ENCODE measurements around the gene VWA8. TPM values are rescaled to one million over a fixed set of nuclear protein-coding genes. Genes with fewer than 3 reads are reported as not detected.
A peak's percentile ranks its signal among the peaks of the same experiment; 100 is the strongest.

Gene VWA8
- total and polyA plus RNA-seq, 4 experiments from 2014 or later, result 3.2 to 23.3 (median 13.5) TPM

- Mint-ChIP-seq H3K4me1 (peaks cover 7 to 20% (median 12%) of the 10 kb centered on the region in 4 donors), H3K36me3 (peaks cover 37 to 40% of the 10 kb centered on the region in 2 donors), H3K27ac (no peak overlapping the region), H3K4me3 (no peak overlapping the region), H3K27me3 (no peaks in the 10 kb centered on the region), H3K9me3 (peaks cover 0 to 16% (median 13%) of the 10 kb centered on the region in 8 donors)
- intact Hi-C loops (cut with micrococcal nuclease), result no loop called here
- Histone ChIP-seq H3K4me3 (ENCODE audit: low read length in 2 of 2) (no peak overlapping the region), H3K36me3 (ENCODE audit: insufficient read depth, low read length) (no peaks in the 10 kb centered on the region), H3K9me3 (ENCODE audit: control insufficient read depth in 1 of 2, low read length in 2 of 2) (no peaks in the 10 kb centered on the region), H3K4me1 (ENCODE audit: insufficient read depth, low read length) (no peaks in the 10 kb centered on the region), H3K27ac (ENCODE audit: low read depth, low read length) (no peak overlapping the region), H3K27me3 (ENCODE audit: insufficient read depth, low read length) (no peaks in the 10 kb centered on the region)
- no peak for DNase-seq
- POLR2A ChIA-PET (ENCODE audit: partially characterized antibody), result interaction anchor here (1.4 kb wide), 1 partner anchor 20 kb away, joined by 3 read pairs; the partner anchor contains the start of gene VWA8
- CTCF ChIA-PET (ENCODE audit: partially characterized antibody), result no interaction called here
Measured at GRCh38 chr13:41941174-41941573, 19.7 kb downstream of the VWA8 start.

- peaks cover 7 to 20% (median 14%) of the 10 kb centered on the region in 4 donors for H3K4me1 Mint-ChIP-seq
- H3K27me3 ChIP-seq (ENCODE audit: insufficient read depth, low read length), result no peaks in the 10 kb centered on the region
- no peak for DNase-seq
- peak overlapping the region in 1 of 7 donors; percentile 83 for H3K27ac Mint-ChIP-seq
- H3K4me3 ChIP-seq (ENCODE audit: low read length in 2 of 2), result no peak overlapping the region
- H3K4me3 Mint-ChIP-seq, result no peak overlapping the region
- H3K9me3 Mint-ChIP-seq, result peaks cover 0 to 2% (median 0%) of the 10 kb centered on the region in 8 donors
- H3K4me1 ChIP-seq (ENCODE audit: insufficient read depth, low read length), result no peaks in the 10 kb centered on the region
- H3K36me3 Mint-ChIP-seq, result peaks cover 25 to 32% of the 10 kb centered on the region in 2 donors
- no peaks in the 10 kb centered on the region for H3K36me3 ChIP-seq (ENCODE audit: insufficient read depth, low read length)
- no peaks in the 10 kb centered on the region for H3K9me3 ChIP-seq (ENCODE audit: control insufficient read depth in 1 of 2, low read length in 2 of 2)
- CTCF ChIA-PET (ENCODE audit: partially characterized antibody), result no interaction called here
- no peaks in the 10 kb centered on the region for H3K27me3 Mint-ChIP-seq
- intact Hi-C loops (cut with micrococcal nuclease), result no loop called here
- no peak overlapping the region for H3K27ac ChIP-seq (ENCODE audit: low read depth, low read length)
- POLR2A ChIA-PET (ENCODE audit: partially characterized antibody), result no interaction called here
Measured at GRCh38 chr13:41939398-41939797, 21.5 kb downstream of the VWA8 start.

GRCh38 chr13:41938918-41939317 is 22.0 kb downstream of the VWA8 start:
- Mint-ChIP-seq H3K4me3 (no peak overlapping the region), H3K36me3 (peaks cover 29 to 37% of the 10 kb centered on the region in 2 donors), H3K4me1 (peaks cover 7 to 20% (median 14%) of the 10 kb centered on the region in 4 donors), H3K27ac (no peak overlapping the region), H3K27me3 (no peaks in the 10 kb centered on the region), H3K9me3 (peaks cover 0 to 7% (median 0%) of the 10 kb centered on the region in 8 donors)
- DNase-seq, result no peak
- Histone ChIP-seq H3K4me1 (ENCODE audit: insufficient read depth, low read length) (no peaks in the 10 kb centered on the region), H3K27me3 (ENCODE audit: insufficient read depth, low read length) (no peaks in the 10 kb centered on the region), H3K4me3 (ENCODE audit: low read length in 2 of 2) (no peak overlapping the region), H3K9me3 (ENCODE audit: control insufficient read depth in 1 of 2, low read length in 2 of 2) (no peaks in the 10 kb centered on the region), H3K27ac (ENCODE audit: low read depth, low read length) (no peak overlapping the region), H3K36me3 (ENCODE audit: insufficient read depth, low read length) (no peaks in the 10 kb centered on the region)
- intact Hi-C loops (cut with micrococcal nuclease), result no loop called here
- POLR2A ChIA-PET (ENCODE audit: partially characterized antibody), result no interaction called here
- CTCF ChIA-PET (ENCODE audit: partially characterized antibody), result no interaction called here

- intact Hi-C loops (cut with micrococcal nuclease), result no loop called here
- DNase-seq, result no peak
Measured at GRCh38 chr13:41937388-41937787, 23.5 kb downstream of the VWA8 start.

GRCh38 chr13:41935501-41935900 is 25.4 kb downstream of the VWA8 start:
- no peak overlapping the region for H3K27ac Mint-ChIP-seq
- Histone ChIP-seq H3K27ac (ENCODE audit: low read depth, low read length) (no peak overlapping the region), H3K4me1 (ENCODE audit: insufficient read depth, low read length) (no peaks in the 10 kb centered on the region), H3K36me3 (ENCODE audit: insufficient read depth, low read length) (no peaks in the 10 kb centered on the region), H3K4me3 (ENCODE audit: low read length in 2 of 2) (no peak overlapping the region), H3K9me3 (ENCODE audit: control insufficient read depth in 1 of 2, low read length in 2 of 2) (no peaks in the 10 kb centered on the region), H3K27me3 (ENCODE audit: insufficient read depth, low read length) (no peaks in the 10 kb centered on the region)
- H3K4me1 Mint-ChIP-seq, result peaks cover 16 to 26% (median 20%) of the 10 kb centered on the region in 4 donors
- peaks cover 18 to 44% of the 10 kb centered on the region in 2 donors for H3K36me3 Mint-ChIP-seq
- ChIA-PET POLR2A (ENCODE audit: partially characterized antibody) (no interaction called here), CTCF (ENCODE audit: partially characterized antibody) (no interaction called here)
- intact Hi-C loops (cut with micrococcal nuclease), result no loop called here
- DNase-seq, result no peak
- no peak overlapping the region for H3K4me3 Mint-ChIP-seq
- H3K27me3 Mint-ChIP-seq, result no peaks in the 10 kb centered on the region
- peaks cover 0 to 7% (median 0%) of the 10 kb centered on the region in 8 donors for H3K9me3 Mint-ChIP-seq

More at GRCh38 chr13:41937388-41937787, 23.5 kb downstream of the VWA8 start:
- Mint-ChIP-seq H3K36me3 (peaks cover 22 to 38% of the 10 kb centered on the region in 2 donors), H3K4me1 (peaks cover 15 to 29% (median 21%) of the 10 kb centered on the region in 4 donors), H3K9me3 (peaks cover 0 to 7% (median 0%) of the 10 kb centered on the region in 8 donors), H3K4me3 (no peak overlapping the region), H3K27me3 (no peaks in the 10 kb centered on the region), H3K27ac (no peak overlapping the region)
- POLR2A ChIA-PET (ENCODE audit: partially characterized antibody), result no interaction called here
- Histone ChIP-seq H3K27ac (ENCODE audit: low read depth, low read length) (no peak overlapping the region), H3K4me3 (ENCODE audit: low read length in 2 of 2) (no peak overlapping the region), H3K36me3 (ENCODE audit: insufficient read depth, low read length) (no peaks in the 10 kb centered on the region), H3K27me3 (ENCODE audit: insufficient read depth, low read length) (no peaks in the 10 kb centered on the region), H3K9me3 (ENCODE audit: control insufficient read depth in 1 of 2, low read length in 2 of 2) (no peaks in the 10 kb centered on the region), H3K4me1 (ENCODE audit: insufficient read depth, low read length) (no peaks in the 10 kb centered on the region)
- CTCF ChIA-PET (ENCODE audit: partially characterized antibody), result no interaction called here

- H3K4me1 ChIP-seq (ENCODE audit: insufficient read depth, low read length), result no peaks in the 10 kb centered on the region
- H3K4me3 ChIP-seq (ENCODE audit: low read length in 2 of 2), result no peak overlapping the region
- no peaks in the 10 kb centered on the region for H3K36me3 ChIP-seq (ENCODE audit: insufficient read depth, low read length)
- Mint-ChIP-seq H3K36me3 (peaks cover 19 to 48% of the 10 kb centered on the region in 2 donors), H3K27ac (no peak overlapping the region), H3K9me3 (peaks cover 0 to 7% (median 0%) of the 10 kb centered on the region in 8 donors), H3K4me3 (no peak overlapping the region), H3K27me3 (no peaks in the 10 kb centered on the region), H3K4me1 (peaks cover 18 to 22% (median 21%) of the 10 kb centered on the region in 4 donors)
- no peak overlapping the region for H3K27ac ChIP-seq (ENCODE audit: low read depth, low read length)
- no peaks in the 10 kb centered on the region for H3K9me3 ChIP-seq (ENCODE audit: control insufficient read depth in 1 of 2, low read length in 2 of 2)
- H3K27me3 ChIP-seq (ENCODE audit: insufficient read depth, low read length), result no peaks in the 10 kb centered on the region
- CTCF ChIA-PET (ENCODE audit: partially characterized antibody), result no interaction called here
- POLR2A ChIA-PET (ENCODE audit: partially characterized antibody), result no interaction called here
- intact Hi-C loops (cut with micrococcal nuclease), result no loop called here
- no peak for DNase-seq
Measured at GRCh38 chr13:41934994-41935393, 25.9 kb downstream of the VWA8 start.

GRCh38 chr13:41934120-41934519 is 26.8 kb downstream of the VWA8 start:
- no peaks in the 10 kb centered on the region for H3K27me3 Mint-ChIP-seq
- ChIA-PET POLR2A (ENCODE audit: partially characterized antibody) (no interaction called here), CTCF (ENCODE audit: partially characterized antibody) (no interaction called here)
- Histone ChIP-seq H3K27me3 (ENCODE audit: insufficient read depth, low read length) (no peaks in the 10 kb centered on the region), H3K4me3 (ENCODE audit: low read length in 2 of 2) (no peak overlapping the region), H3K36me3 (ENCODE audit: insufficient read depth, low read length) (no peaks in the 10 kb centered on the region), H3K9me3 (ENCODE audit: control insufficient read depth in 1 of 2, low read length in 2 of 2) (no peaks in the 10 kb centered on the region), H3K27ac (ENCODE audit: low read depth, low read length) (no peak overlapping the region), H3K4me1 (ENCODE audit: insufficient read depth, low read length) (no peaks in the 10 kb centered on the region)
- H3K4me1 Mint-ChIP-seq, result peaks cover 15 to 25% (median 18%) of the 10 kb centered on the region in 4 donors
- H3K36me3 Mint-ChIP-seq, result peaks cover 19 to 49% of the 10 kb centered on the region in 2 donors
- DNase-seq, result no peak
- peaks cover 0 to 7% (median 0%) of the 10 kb centered on the region in 8 donors for H3K9me3 Mint-ChIP-seq
- no peak overlapping the region for H3K4me3 Mint-ChIP-seq
- peak overlapping the region in 1 of 7 donors; percentile 23 for H3K27ac Mint-ChIP-seq
- intact Hi-C loops (cut with micrococcal nuclease), result no loop called here
